Measurements from ENCODE around the gene BCL11B.
A peak's percentile ranks its signal among the peaks of the same experiment; 100 is the strongest.

BCL11B gene

GRCh38 chr14:99267381-99267780 is 4.6 kb downstream of the BCL11B start:
- no peak for DNase-seq

DNA sequence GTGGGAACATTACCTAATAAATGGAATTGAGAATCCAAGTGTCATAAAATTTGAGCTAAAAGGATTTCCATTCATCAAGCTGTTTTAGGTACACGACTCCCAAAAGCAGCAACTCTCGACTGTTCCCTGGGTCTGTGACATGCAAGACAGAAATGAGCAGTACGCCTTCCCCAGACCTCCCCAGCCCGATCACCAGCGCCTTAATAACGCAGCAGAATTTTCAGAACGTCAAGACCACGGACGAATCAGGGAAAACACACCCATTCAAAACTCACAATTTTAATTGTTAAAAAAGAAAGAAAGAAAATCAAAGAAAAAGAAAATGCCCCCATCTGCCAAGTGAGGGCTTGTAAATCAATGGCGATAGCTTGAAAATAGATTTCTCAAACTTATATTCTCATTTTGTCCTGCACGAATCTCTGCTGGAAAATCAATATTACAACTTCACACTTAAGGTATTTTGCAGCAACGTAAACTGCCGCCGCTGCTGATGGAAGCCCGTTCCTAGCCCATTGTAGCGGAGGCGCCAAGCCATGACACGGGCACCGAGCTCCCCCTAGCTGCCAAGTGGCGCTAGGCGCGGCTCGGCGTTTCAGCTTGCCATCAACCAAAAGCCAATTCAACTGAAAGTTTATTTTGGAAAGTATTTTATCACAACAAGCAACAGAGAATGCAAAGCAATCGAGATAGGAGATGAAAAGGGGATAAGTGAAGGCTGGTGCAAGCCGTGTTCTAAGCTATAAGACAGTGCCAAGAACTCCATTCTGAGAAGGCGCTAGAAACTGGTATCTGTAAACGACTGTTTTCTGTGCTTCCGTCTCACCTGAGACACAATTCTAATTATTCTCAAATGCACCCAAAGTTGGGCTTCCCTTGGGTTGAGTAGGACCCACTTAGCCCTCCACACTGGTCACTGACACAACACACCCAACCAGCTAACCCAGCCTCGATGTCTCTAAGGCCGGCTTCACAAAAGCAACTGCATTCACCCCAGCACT is 5.5 kb downstream of the BCL11B start:
- peak; percentile 76 for DNase-seq

GRCh38 chr14:99265571-99265970 is 6.4 kb downstream of the BCL11B start:
- no peak for DNase-seq

GRCh38 chr14:99264691-99265450 is 7.1 kb downstream of the BCL11B start:
- DNase-seq = no peak

DNA sequence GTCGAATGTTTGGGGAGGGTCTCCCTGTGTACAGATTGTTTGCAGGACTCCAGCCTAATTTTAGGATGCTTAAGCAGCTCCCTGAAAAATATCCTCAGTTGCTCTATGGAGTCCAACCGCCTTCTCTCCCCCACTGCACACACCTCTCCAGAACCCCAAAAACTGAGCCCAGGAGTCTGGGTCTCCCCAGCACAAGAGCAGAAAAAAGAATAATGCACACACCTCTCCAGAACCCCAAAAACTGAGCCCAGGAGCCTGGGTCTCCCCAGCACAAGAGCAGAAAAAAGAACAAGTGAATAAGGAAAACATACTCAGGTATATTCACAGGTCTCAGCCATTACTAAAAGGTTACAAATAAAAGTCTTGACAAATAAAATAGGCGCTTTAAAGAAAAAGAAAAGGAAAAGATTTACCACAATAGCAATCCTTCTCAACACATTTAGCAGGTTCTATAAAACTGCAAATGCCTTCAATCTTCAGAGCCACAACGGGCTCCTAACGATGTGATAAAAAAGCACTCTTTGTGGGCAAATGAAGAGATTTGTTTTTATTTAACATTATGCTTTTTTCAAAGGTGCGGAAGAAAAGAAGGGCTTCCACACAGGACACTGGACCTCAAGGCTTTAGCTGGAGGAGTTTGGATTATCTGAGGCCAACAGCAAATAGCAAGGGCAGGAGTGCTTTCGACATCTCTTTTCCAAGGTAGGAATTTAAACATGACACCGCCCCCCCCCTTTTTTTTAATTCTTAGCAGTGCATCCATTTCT is 8.2 kb downstream of the BCL11B start:
- DNase-seq = no peak

- DNase-seq = no peak
These were observed 9.0 kb downstream of the BCL11B start for GRCh38 chr14:99262977-99263448.

DNA sequence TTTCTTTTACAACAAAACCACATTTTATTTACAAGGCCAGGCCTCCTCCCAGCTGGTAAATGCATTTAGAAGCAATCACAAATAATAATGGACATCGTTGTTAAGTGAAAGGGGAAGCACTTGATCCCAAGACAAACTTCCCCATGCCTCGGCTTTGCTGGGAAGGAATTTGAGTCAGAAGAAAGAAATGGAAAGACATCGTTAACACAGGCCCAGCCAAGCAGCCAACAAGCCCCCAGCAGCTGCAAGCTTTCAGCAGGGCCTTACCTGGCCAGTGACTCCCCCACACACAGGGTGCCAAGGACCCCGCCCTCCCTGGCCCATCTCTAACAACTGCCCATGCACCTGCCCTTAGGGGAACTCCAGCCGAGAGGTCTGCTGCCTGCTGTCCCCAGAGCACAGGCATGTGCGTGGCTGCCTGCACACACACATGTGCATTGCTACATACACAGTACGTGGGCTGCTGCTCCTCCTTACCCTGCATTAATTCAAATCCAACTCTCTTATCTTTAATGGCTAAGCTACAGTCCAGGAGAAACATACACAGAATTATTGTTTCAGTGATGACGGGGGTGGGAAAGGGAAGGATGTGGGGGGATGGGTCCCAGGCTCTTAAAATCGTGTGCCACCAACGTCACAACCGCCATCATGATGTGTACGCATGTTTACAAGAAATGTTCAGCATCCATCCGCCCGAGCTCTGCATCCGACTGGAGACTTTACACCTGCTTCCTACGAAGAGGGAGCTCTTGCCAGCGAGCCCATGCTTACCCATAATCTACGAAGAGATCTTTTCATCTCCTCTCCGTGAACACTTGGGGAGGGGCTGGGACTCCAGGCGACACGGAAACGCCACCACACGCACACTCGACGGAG is 9.8 kb downstream of the BCL11B start:
- DNase-seq = no peak

GRCh38 chr14:99260587-99261551 is 11.1 kb downstream of the BCL11B start:
- no peak for DNase-seq

- DNase-seq = no peak
These were observed 11.9 kb downstream of the BCL11B start for GRCh38 chr14:99260116-99260515.

GRCh38 chr14:99258876-99259726 is 12.9 kb downstream of the BCL11B start:
- DNase-seq = no peak

DNA sequence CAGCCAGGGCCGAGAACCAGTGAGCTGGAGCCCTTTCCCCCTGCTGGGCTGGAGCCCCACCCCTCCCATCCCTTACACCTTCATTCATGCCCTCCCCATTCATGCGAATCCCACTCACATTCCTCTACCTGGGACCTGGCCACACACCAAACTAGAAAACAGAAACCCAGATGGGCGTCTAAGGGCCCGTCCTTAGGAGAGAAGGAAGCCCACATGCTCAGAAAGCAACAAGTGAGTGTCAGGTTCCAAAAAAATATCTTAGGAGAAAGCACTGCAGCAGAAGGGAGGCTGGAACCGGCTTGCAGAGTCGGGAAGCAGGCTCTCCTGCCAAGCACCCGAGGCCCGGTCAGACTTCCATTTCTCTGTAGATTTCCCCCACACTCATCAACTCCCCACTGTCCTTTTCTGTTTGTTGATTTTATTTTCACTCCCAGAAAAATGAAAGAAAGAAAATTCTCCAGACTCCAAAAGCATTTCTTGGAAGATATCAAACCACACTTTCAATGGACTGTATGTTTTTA is 13.6 kb downstream of the BCL11B start:
- no peak for DNase-seq

- DNase-seq = no peak
These were observed 14.2 kb downstream of the BCL11B start for GRCh38 chr14:99257673-99258221.

GRCh38 chr14:99257122-99257672 is 14.8 kb downstream of the BCL11B start:
- DNase-seq = no peak

- DNase-seq = no peak
These were observed 15.5 kb downstream of the BCL11B start for GRCh38 chr14:99256483-99256874.

- no peak for DNase-seq
These were observed 16.1 kb downstream of the BCL11B start for GRCh38 chr14:99255621-99256482.

- no peak for DNase-seq
These were observed 17.5 kb downstream of the BCL11B start for GRCh38 chr14:99254328-99255009.

GRCh38 chr14:99253890-99254289 is 18.1 kb downstream of the BCL11B start:
- no peak for DNase-seq
